KMS-11 (cell line): ENCODE results near the gene ZBTB40.

Experiments used
- H2AFZ ChIP-seq: fragments of 200-600 bp; sonication (generic); 2 replicates; pipeline ENCODE4 v1.6.1; 2016; ENCODE audit warnings: antibody characterized with exemption, mixed run types, low read depth
- H3K27ac ChIP-seq: fragments of 200-600 bp; sonication (generic); 2 replicates; pipeline ENCODE4 v1.6.1; 2016; ENCODE audit warnings: mild to moderate bottlenecking, mixed run types
- H3K27me3 ChIP-seq: fragments of 200-600 bp; sonication (generic); 2 replicates; pipeline ENCODE4 v1.6.1; 2017; ENCODE audit warnings: mild to moderate bottlenecking, low read depth, mixed run types, moderate library complexity; ENCODE audit not compliant: insufficient read depth
- H3K36me3 ChIP-seq: fragments of 200-600 bp; sonication (generic); 2 replicates; pipeline ENCODE4 v1.6.1; 2017; ENCODE audit warnings: mild to moderate bottlenecking, mixed run types; ENCODE audit not compliant: insufficient read depth
- H3K4me1 ChIP-seq: fragments of 200-600 bp; sonication (generic); 2 replicates; pipeline ENCODE4 v1.6.1; 2016; ENCODE audit warnings: mild to moderate bottlenecking, low read depth, mixed run types; ENCODE audit not compliant: poor library complexity, severe bottlenecking
- H3K4me2 ChIP-seq: fragments of 200-600 bp; sonication (generic); 2 replicates; pipeline ENCODE4 v1.7.0; 2016; ENCODE audit warnings: mild to moderate bottlenecking, mixed run types
- H3K4me3 ChIP-seq: fragments of 200-600 bp; sonication (generic); IDR thresholded peaks from 2 replicates; pipeline ENCODE4 v1.6.1; 2017; ENCODE audit warnings: low read depth, low read length, mixed read lengths; ENCODE audit not compliant: insufficient read depth
- H3K79me2 ChIP-seq: fragments of 200-600 bp; sonication (generic); 2 replicates; pipeline ENCODE4 v1.6.1; 2016; ENCODE audit warnings: low read depth, mixed run types; ENCODE audit not compliant: insufficient read depth
- H3K9ac ChIP-seq: fragments of 200-600 bp; sonication (generic); 2 replicates; pipeline ENCODE4 v1.6.1; 2016; ENCODE audit warnings: mild to moderate bottlenecking, mixed run types
- H4K20me1 ChIP-seq: fragments of 200-600 bp; sonication (generic); 2 replicates; pipeline ENCODE4 v1.6.1; 2016; ENCODE audit warnings: mild to moderate bottlenecking, mixed run types; ENCODE audit not compliant: insufficient read depth
- TF ChIP-seq, protein P1 (sequence below): fragments of 200-600 bp; sonication (generic); conservative IDR thresholded peaks from 2 replicates; pipeline ENCODE4 v1.6.1; 2017; ENCODE audit warnings: low read depth, mild to moderate bottlenecking, antibody characterized with exemption, low read length, moderate library complexity, mixed read lengths

Gene ZBTB40

DNA sequence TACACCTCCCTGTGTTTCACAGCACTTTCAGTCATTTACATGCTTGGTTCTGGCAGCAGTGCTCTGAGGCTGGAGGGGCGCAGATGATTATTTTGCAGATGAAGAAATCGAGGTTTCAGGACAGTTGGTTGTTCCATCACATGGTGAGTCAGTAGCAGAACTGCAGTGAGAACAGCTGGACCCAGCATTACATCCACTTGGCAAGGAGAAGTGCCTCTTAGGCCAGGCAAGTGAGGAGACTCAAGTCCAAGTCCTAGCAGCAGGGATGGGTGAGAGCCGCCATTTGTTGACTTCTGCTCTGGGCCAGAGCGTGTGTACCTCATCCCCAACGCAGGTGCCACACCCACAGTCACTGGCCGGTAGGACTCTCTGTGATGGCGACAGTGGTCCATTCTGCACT lies 84.9 kb downstream of the ZBTB40 start:
- TF ChIP-seq, protein P1, sequence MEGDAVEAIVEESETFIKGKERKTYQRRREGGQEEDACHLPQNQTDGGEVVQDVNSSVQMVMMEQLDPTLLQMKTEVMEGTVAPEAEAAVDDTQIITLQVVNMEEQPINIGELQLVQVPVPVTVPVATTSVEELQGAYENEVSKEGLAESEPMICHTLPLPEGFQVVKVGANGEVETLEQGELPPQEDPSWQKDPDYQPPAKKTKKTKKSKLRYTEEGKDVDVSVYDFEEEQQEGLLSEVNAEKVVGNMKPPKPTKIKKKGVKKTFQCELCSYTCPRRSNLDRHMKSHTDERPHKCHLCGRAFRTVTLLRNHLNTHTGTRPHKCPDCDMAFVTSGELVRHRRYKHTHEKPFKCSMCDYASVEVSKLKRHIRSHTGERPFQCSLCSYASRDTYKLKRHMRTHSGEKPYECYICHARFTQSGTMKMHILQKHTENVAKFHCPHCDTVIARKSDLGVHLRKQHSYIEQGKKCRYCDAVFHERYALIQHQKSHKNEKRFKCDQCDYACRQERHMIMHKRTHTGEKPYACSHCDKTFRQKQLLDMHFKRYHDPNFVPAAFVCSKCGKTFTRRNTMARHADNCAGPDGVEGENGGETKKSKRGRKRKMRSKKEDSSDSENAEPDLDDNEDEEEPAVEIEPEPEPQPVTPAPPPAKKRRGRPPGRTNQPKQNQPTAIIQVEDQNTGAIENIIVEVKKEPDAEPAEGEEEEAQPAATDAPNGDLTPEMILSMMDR: no peak
- H3K4me1 ChIP-seq: no peaks in the 10 kb centered on the region
- no peak overlapping the region for H3K4me3 ChIP-seq
- H3K27ac ChIP-seq: no peak overlapping the region
- H2AFZ ChIP-seq: no peak overlapping the region
- no peaks in the 10 kb centered on the region for H4K20me1 ChIP-seq
- no peak overlapping the region for H3K9ac ChIP-seq
- no peak overlapping the region for H3K4me2 ChIP-seq
- no peaks in the 10 kb centered on the region for H3K36me3 ChIP-seq
- no peaks in the 10 kb centered on the region for H3K27me3 ChIP-seq
- H3K79me2 ChIP-seq: no peaks in the 10 kb centered on the region

DNA sequence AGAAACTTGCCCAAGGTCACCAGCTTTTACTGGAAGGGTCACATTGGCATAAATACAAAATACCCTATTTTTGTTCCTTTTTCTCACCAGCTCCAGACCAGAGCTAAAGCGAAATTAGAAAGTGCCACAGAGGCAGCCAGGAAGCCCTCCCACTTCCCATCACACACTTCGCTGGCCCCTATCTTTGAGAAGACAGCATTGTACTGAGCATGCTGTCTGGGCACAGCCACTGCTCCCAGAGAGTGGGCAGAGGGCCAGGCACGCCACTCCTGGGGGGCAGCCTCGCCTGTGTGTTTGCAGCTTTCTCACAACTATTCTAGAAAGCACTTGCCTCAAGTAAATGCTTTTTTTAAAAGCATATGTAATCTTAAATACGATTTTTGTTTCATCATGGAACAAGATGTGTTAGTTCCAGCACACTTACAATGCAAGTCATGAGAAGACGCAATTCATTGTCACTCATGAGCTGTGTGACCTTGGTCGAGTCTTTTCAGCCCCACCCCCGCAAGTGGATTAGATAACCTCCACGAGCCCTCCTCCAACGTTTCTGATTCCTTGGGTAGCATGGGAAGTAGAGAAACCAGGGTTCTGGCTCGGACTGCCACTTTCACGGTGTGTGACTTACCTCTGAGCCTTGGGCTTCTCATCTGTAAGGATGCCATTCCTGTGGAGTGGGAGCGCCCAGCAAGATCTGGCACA lies 85.9 kb downstream of the ZBTB40 start:
- H3K79me2 ChIP-seq: no peaks in the 10 kb centered on the region
- no peaks in the 10 kb centered on the region for H3K36me3 ChIP-seq
- H4K20me1 ChIP-seq: no peaks in the 10 kb centered on the region
- TF ChIP-seq, protein P1: no peak
- H3K9ac ChIP-seq: no peak overlapping the region
- no peak overlapping the region for H3K4me2 ChIP-seq
- H3K4me1 ChIP-seq: no peaks in the 10 kb centered on the region
- H2AFZ ChIP-seq: no peak overlapping the region
- no peaks in the 10 kb centered on the region for H3K27me3 ChIP-seq
- no peak overlapping the region for H3K27ac ChIP-seq
- no peak overlapping the region for H3K4me3 ChIP-seq

DNA sequence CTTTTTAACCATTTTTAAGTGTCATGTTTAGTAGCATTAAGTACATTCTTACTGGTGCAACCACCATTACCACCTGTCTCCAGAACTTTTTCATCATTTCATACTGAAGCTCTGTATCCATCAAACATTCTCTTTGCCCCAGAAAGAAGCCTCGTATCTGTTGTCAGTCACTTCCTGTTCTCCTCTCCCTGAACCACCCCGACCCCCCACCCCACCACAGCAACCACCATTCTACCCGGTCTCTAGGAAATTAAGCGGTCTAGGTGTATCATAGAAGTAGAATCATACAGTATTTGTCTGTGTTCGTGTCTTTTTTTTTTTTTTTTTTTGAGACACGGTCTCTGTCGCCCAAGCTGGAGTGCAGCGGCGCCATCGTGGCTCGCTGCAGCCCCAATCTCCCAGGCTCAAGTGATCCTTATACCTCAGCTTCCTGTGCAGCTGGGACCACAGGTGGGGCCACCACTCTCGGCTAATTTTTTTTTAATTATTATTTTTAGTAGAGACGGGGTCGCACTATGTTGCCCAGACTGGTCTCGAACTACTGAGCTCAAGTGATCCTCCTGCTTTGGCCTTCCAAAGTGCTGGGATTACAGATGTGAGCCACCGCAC lies 88.0 kb downstream of the ZBTB40 start:
- Histone ChIP-seq H3K27me3 (peaks cover 12% of the 10 kb centered on the region), H3K4me3 (no peak overlapping the region), H2AFZ (no peak overlapping the region), H3K4me2 (no peak overlapping the region), H4K20me1 (no peaks in the 10 kb centered on the region), H3K36me3 (no peaks in the 10 kb centered on the region), H3K79me2 (no peaks in the 10 kb centered on the region), H3K4me1 (no peaks in the 10 kb centered on the region), H3K9ac (no peak overlapping the region), H3K27ac (no peak overlapping the region)
- TF ChIP-seq, protein P1: no peak

DNA sequence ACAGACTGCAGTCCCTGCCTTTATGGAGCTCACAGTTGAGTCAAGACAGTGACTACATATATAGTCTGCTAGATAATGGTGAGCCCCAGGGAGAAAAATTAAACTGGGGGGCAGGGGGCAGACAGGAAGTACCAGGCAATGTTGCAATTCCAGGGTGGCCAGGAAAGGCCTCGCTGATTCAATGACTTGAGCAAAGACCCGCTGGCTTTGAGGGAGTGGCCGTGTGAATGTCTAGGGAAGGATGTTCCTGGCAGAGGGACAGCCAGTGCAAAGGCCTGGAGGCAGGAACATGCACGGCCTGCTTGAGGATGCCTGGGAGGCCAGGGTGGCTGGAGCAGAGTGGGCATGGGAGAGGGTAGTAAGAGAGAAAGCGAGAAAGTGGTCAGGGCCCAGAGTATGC lies 88.7 kb downstream of the ZBTB40 start:
- H3K4me1 ChIP-seq: no peaks in the 10 kb centered on the region
- H3K4me3 ChIP-seq: no peak overlapping the region
- no peaks in the 10 kb centered on the region for H3K36me3 ChIP-seq
- H3K27me3 ChIP-seq: peaks cover 19% of the 10 kb centered on the region
- H4K20me1 ChIP-seq: no peaks in the 10 kb centered on the region
- H3K9ac ChIP-seq: no peak overlapping the region
- H3K4me2 ChIP-seq: no peak overlapping the region
- H3K27ac ChIP-seq: no peak overlapping the region
- H3K79me2 ChIP-seq: no peaks in the 10 kb centered on the region
- no peak overlapping the region for H2AFZ ChIP-seq
- TF ChIP-seq, protein P1: no peak
